Stomach (tissue), 9 donors: ENCODE data around the gene CEP192. TPM values are rescaled to one million over a fixed set of nuclear protein-coding genes. Genes with fewer than 3 reads are reported as not detected.
"Not testable (repeated sequence)": the region's sequence is repeated elsewhere in the genome, so short reads cannot be mapped to it uniquely, and the experiment has no call there.

Source experiments
- DNase-seq, 2 donors: peaks; one replicate each; pipeline versions ENCODE4 v3.0.0 to v3.0.0-alpha.2; 2013 to 2019
- H3K27ac ChIP-seq, 5 donors: fragments of 200-600 bp in 4 of 5; sonication (generic) in 4 of 5; one replicate each; pipeline ENCODE4 v1.5.1; 2013 to 2019; ENCODE audit warnings: mild to moderate bottlenecking in 1 of 5, moderate library complexity in 1 of 5
- H3K27me3 ChIP-seq, 3 donors: fragments of 200-600 bp; sonication (generic); one replicate each; pipeline ENCODE4 v1.5.1; 2017 to 2019; ENCODE audit warnings: mixed run types in 1 of 3
- H3K36me3 ChIP-seq, 4 donors: fragments of 200-600 bp; sonication (generic); 1 replicate in 3 of 4; 2 replicates in 1 of 4; pipeline ENCODE4 v1.5.1; 2016 to 2019
- H3K4me1 ChIP-seq, 4 donors: fragments of 200-600 bp; sonication (generic); one replicate each; pipeline ENCODE4 v1.5.1; 2016 to 2019
- H3K4me3 ChIP-seq, 4 donors: fragments of 200-600 bp; sonication (generic) in 3 of 4; one replicate each; pipeline ENCODE4 v1.5.1; 2016 to 2019; ENCODE audit warnings: mild to moderate bottlenecking in 1 of 4
- H3K9me3 ChIP-seq, 4 donors: fragments of 200-600 bp; sonication (generic); one replicate each; pipeline ENCODE4 v1.5.1; 2016 to 2019
- EP300 ChIP-seq: sonication (generic); formaldehyde crosslinking; IDR thresholded peaks from one replicate; pipeline ENCODE4 v1.6.1; 2017; ENCODE audit warnings: antibody characterized with exemption
- POLR2A ChIP-seq, 4 donors: fragments of 450-650 bp; IDR thresholded peaks; one replicate each; pipeline ENCODE4 v1.6.1; 2016; ENCODE audit warnings: antibody characterized with exemption in 4 of 4, control low read depth in 2 of 4, mild to moderate bottlenecking in 1 of 4, moderate library complexity in 1 of 4
- POLR2AphosphoS5 ChIP-seq, 3 donors: sonication (generic); formaldehyde crosslinking; IDR thresholded peaks; one replicate each; pipeline ENCODE4 v1.6.1; 2016; ENCODE audit warnings: antibody characterized with exemption in 3 of 3
- WGBS, 5 donors: extraction: QIAGEN DNeasy Blood & Tissue Kit in 3 of 5; methylation state at CpG; one replicate each; pipeline versions ENCODE4 v1.1.5 to v1.1.7; 2013 to 2018; 5-methylcytosine and 5-hydroxymethylcytosine counted together
- intact Hi-C: fragments of 100-400 bp; cut with DNase I; formaldehyde crosslinking; loops from one replicate; pipeline ENCODE4 v1.15.1; 2023; ENCODE audit warnings: low total_unique reads
- polyA plus RNA-seq, 3 donors: library from polyadenylated mRNA; stranded (reverse); fragments of 200-250 nt; gene quantifications; one replicate each; pipeline ENCODE4 v1.2.3, GENCODE V29; 2013
- total RNA-seq, 5 donors: library from RNA; depleted of rRNA; stranded (reverse); fragments of >200 nt; gene quantifications; one replicate each; pipeline versions ENCODE4 v1.1.0 to v1.2.3, GENCODE V29; 2014 to 2016
- TF ChIP-seq, protein P1 (sequence below), 7 experiments: fragments of 450-650 bp in 4 of 7; fragments of 200-600 bp in 3 of 7; sonication (generic) in 3 of 7; IDR thresholded peaks; one replicate each; pipeline ENCODE4 v1.5.1; 2016 to 2019; ENCODE audit warnings: antibody characterized with exemption in 7 of 7, control low read depth in 2 of 7, mild to moderate bottlenecking in 1 of 7
- donor health status: healthy with polysubstance abuse.
- donor health status: Bipolar disorder and iron deficiency.
- donor health status: healthy.

CEP192 gene
- total and polyA plus RNA-seq, 8 donors, result 6.4 to 55.8 (median 34.0) TPM

DNA sequence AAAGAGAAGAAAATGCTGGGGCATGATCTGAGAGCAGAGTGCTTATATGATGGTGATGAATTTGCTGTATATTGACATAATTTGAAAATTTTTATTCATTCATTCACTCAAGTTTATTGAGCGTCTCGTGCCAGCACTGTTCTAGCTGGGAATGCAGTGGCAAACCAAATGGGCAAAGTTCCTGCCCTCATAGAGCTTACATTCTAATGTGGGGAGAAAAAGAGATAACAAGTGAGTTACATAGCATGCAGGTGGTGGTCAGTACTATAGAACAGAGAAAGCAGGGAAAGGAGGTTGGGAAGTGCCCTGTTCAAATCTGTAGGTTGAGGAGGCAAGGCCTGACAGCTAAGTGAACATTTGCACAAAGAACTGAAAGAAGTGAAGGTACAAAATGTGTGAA, 4.3 kb downstream of the CEP192 start:
- no peaks in the 10 kb centered on the region for H3K27me3 ChIP-seq
- intact Hi-C loops, result no loop called here
- TF ChIP-seq POLR2AphosphoS5 (IDR thresholded peaks at IDR 0.05), result no peak
- no peak for TF ChIP-seq EP300
- TF ChIP-seq, protein P1, sequence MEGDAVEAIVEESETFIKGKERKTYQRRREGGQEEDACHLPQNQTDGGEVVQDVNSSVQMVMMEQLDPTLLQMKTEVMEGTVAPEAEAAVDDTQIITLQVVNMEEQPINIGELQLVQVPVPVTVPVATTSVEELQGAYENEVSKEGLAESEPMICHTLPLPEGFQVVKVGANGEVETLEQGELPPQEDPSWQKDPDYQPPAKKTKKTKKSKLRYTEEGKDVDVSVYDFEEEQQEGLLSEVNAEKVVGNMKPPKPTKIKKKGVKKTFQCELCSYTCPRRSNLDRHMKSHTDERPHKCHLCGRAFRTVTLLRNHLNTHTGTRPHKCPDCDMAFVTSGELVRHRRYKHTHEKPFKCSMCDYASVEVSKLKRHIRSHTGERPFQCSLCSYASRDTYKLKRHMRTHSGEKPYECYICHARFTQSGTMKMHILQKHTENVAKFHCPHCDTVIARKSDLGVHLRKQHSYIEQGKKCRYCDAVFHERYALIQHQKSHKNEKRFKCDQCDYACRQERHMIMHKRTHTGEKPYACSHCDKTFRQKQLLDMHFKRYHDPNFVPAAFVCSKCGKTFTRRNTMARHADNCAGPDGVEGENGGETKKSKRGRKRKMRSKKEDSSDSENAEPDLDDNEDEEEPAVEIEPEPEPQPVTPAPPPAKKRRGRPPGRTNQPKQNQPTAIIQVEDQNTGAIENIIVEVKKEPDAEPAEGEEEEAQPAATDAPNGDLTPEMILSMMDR (IDR thresholded peaks at IDR 0.05), result no peak
- TF ChIP-seq POLR2A (IDR thresholded peaks at IDR 0.05), result no peak
- H3K9me3 ChIP-seq, result no peaks in the 10 kb centered on the region
- WGBS, 5 donors, result 73 to 100% (median 98%) methylated on average over 2 of the region's 2 CpGs
- H3K4me3 ChIP-seq, result no peak overlapping the region
- H3K36me3 ChIP-seq, result peaks cover 0 to 4% (median 3%) of the 10 kb centered on the region in 4 donors
- DNase-seq, result no peak
- no peak overlapping the region for H3K27ac ChIP-seq
- peaks cover 17 to 51% (median 38%) of the 10 kb centered on the region in 4 donors for H3K4me1 ChIP-seq

DNA sequence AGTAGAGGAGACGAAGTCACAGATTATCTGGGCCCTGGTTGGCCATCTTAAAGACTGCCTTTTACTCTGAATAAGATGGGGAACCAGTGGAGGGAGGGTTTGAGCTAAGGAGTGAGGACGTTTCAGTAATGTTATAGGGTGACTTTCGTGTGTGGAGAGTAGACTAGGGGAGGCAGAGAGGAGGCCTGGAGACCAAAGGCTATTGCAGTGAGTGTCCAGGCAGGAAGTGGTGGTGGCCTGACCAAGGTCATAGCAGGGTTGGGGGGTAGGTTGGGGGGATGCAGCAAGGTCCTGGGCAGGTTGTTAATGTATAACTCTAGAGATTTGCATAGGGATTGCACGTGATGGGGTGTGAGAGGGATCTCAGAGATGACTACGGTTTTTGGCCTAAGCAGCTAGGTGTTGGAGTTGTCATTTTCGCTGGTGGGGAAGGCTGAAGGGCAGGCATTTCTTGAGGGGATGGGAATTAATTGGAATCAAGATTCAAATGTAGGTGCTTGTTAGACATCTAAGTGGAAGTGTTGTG, 4.9 kb downstream of the CEP192 start:
- TF ChIP-seq, protein P1 (IDR thresholded peaks at IDR 0.05), result no peak
- TF ChIP-seq POLR2A (IDR thresholded peaks at IDR 0.05) (no peak), POLR2AphosphoS5 (IDR thresholded peaks at IDR 0.05) (no peak), EP300 (no peak)
- intact Hi-C loops, result no loop called here
- Histone ChIP-seq H3K4me3 (no peak overlapping the region), H3K36me3 (peaks cover 1 to 9% (median 9%) of the 10 kb centered on the region in 4 donors), H3K27ac (no peak overlapping the region), H3K4me1 (peaks cover 17 to 48% (median 34%) of the 10 kb centered on the region in 4 donors), H3K27me3 (no peaks in the 10 kb centered on the region), H3K9me3 (no peaks in the 10 kb centered on the region)
- DNase-seq, result no peak
- WGBS, 5 donors, result 79 to 87% (median 86%) methylated on average over 6 of the region's 6 CpGs

DNA sequence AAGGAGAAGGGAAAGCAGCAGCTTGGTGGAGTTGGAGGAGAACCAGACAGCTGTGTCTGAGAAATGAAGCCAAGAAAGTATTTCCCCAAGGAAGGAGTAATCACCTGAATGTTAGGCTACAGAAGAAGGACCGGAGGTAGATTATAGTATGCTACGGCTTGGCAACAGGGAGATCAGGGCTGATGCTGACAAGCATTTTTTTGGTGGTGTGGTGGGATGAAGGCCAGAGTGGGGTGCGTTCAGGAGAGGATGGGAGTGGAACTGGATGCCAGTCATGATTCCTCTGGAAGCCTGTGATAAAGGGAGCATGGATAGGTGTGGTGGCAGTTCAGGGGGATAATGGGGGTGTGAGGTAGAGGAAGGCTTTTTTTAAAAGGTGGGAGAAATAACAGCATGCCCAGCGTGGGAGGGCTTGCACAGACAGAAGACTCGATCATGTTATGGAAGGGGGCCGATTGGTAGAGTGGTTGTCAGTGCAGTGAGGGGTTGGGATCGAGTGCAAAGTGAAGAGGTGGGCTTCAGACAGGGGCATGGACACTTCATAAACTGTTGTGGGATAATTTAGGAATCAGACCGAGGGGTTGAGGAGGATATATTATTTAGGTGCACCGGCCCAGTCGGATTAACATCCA, 5.6 kb downstream of the CEP192 start:
- intact Hi-C loops, result no loop called here
- Histone ChIP-seq H3K4me3 (no peak overlapping the region), H3K9me3 (no peaks in the 10 kb centered on the region), H3K4me1 (peaks cover 16 to 47% (median 34%) of the 10 kb centered on the region in 4 donors), H3K36me3 (peaks cover 7 to 17% (median 17%) of the 10 kb centered on the region in 4 donors), H3K27me3 (no peaks in the 10 kb centered on the region), H3K27ac (no peak overlapping the region)
- WGBS, 5 donors, result 64 to 81% (median 69%) methylated on average over 10 of the region's 10 CpGs
- no peak for TF ChIP-seq POLR2A (IDR thresholded peaks at IDR 0.05)
- TF ChIP-seq POLR2AphosphoS5 (IDR thresholded peaks at IDR 0.05), result no peak
- TF ChIP-seq EP300, result no peak
- TF ChIP-seq, protein P1 (IDR thresholded peaks at IDR 0.05), result no peak
- no peak for DNase-seq

DNA sequence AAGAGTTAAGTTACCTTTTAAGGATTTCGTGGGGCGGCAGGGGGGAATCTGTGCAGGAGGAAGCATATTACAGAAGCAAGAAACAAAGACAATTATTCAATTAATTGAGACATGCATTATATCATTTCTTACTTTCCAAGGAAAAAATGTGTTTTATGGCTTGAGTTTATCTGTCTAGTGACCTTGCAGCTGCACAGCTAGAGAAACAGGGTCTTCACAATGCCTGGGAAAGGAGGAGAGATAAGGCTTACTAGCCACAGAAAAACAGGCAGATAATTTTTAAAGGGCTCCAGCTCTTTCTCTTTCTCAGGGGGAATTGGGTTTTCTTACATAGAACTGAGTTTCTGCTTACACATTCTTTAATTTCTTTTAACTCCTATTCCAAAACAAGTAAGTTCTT, 6.2 kb downstream of the CEP192 start:
- DNase-seq, intact Hi-C loops, H3K27me3 ChIP-seq, H3K4me3 ChIP-seq, H3K27ac ChIP-seq, H3K9me3 ChIP-seq: not testable (repeated sequence)
- 54 to 80% (median 64%) methylated on average over 2 of the region's 2 CpGs for WGBS, 5 donors
- Histone ChIP-seq H3K4me1 (peaks cover 10 to 42% (median 29%) of the 10 kb centered on the region in 4 donors), H3K36me3 (peaks cover 7 to 22% (median 19%) of the 10 kb centered on the region in 4 donors)
